ENCODE data around the gene THBD.
"Not testable (repeated sequence)": the region's sequence is repeated elsewhere in the genome, so short reads cannot be mapped to it uniquely, and the experiment has no call there.

THBD gene

GRCh38 chr20:23035731-23036130 is 13.7 kb downstream of the THBD start:
- no peak for DNase-seq (ENCODE audit: low read depth in 2 of 2)

- DNase-seq (ENCODE audit: low read depth in 2 of 2), result no peak
Measured at GRCh38 chr20:23034721-23035671, 14.5 kb downstream of the THBD start, which contains the start of gene SSTR4. TSS of gene SSTR4 (plus strand) at chr20:23035312. CDS start at chr20:23035484, 172 bp downstream.

- no peak for DNase-seq (ENCODE audit: low read depth in 2 of 2)
Measured at GRCh38 chr20:23033918-23034317, 15.6 kb downstream of the THBD start.

GRCh38 chr20:23032750-23033078 is 16.8 kb downstream of the THBD start:
- DNase-seq (ENCODE audit: low read depth in 2 of 2), result no peak

- no peak for DNase-seq (ENCODE audit: low read depth in 2 of 2)
Measured at GRCh38 chr20:23032056-23032749, 17.3 kb downstream of the THBD start.

- no peak for DNase-seq (ENCODE audit: low read depth in 2 of 2)
Measured at GRCh38 chr20:23031346-23031745, 18.1 kb downstream of the THBD start.

GRCh38 chr20:23029324-23029723 is 20.1 kb downstream of the THBD start:
- no peak for DNase-seq (ENCODE audit: low read depth in 2 of 2)

GRCh38 chr20:23028392-23028791 is 21.1 kb downstream of the THBD start:
- no peak for DNase-seq (ENCODE audit: low read depth in 2 of 2)

GRCh38 chr20:23027721-23028120 is 21.8 kb downstream of the THBD start:
- DNase-seq (ENCODE audit: low read depth in 2 of 2), result no peak

- DNase-seq (ENCODE audit: low read depth in 2 of 2), result not testable (repeated sequence)
Measured at GRCh38 chr20:23025503-23025902, 24.0 kb downstream of the THBD start.

- DNase-seq (ENCODE audit: low read depth in 2 of 2), result no peak
Measured at GRCh38 chr20:23024701-23025100, 24.8 kb downstream of the THBD start.

- no peak for DNase-seq (ENCODE audit: low read depth in 2 of 2)
Measured at GRCh38 chr20:23023621-23024177, 25.8 kb downstream of the THBD start.

GRCh38 chr20:23022849-23023248 is 26.6 kb downstream of the THBD start:
- no peak for DNase-seq (ENCODE audit: low read depth in 2 of 2)

- DNase-seq (ENCODE audit: low read depth in 2 of 2), result no peak
Measured at GRCh38 chr20:23021951-23022350, 27.5 kb downstream of the THBD start.

GRCh38 chr20:23021541-23021940 is 27.9 kb downstream of the THBD start:
- DNase-seq (ENCODE audit: low read depth in 2 of 2), result no peak

- DNase-seq (ENCODE audit: low read depth in 2 of 2), result no peak
Measured at GRCh38 chr20:23020230-23021018, 29.0 kb downstream of the THBD start.

- no peak for DNase-seq (ENCODE audit: low read depth in 2 of 2)
Measured at GRCh38 chr20:23019403-23019802, 30.1 kb downstream of the THBD start.

GRCh38 chr20:23018941-23019340 is 30.5 kb downstream of the THBD start:
- DNase-seq (ENCODE audit: low read depth in 2 of 2), result no peak

GRCh38 chr20:23018432-23018831 is 31.0 kb downstream of the THBD start:
- DNase-seq (ENCODE audit: low read depth in 2 of 2), result no peak

- DNase-seq (ENCODE audit: low read depth in 2 of 2), result no peak
Measured at GRCh38 chr20:23017516-23017915, 32.0 kb downstream of the THBD start.

GRCh38 chr20:23013429-23013828 is 36.0 kb downstream of the THBD start:
- no peak for DNase-seq (ENCODE audit: low read depth in 2 of 2)

All from stimulated activated CD8-positive, alpha-beta memory T cell treated with anti-CD3 and anti-CD28 coated beads, Interleukin-15, amount 100 ng/mL, for 4 hours (primary cell).